ENCODE measurements around the gene ITLN1.

Gene ITLN1

DNA sequence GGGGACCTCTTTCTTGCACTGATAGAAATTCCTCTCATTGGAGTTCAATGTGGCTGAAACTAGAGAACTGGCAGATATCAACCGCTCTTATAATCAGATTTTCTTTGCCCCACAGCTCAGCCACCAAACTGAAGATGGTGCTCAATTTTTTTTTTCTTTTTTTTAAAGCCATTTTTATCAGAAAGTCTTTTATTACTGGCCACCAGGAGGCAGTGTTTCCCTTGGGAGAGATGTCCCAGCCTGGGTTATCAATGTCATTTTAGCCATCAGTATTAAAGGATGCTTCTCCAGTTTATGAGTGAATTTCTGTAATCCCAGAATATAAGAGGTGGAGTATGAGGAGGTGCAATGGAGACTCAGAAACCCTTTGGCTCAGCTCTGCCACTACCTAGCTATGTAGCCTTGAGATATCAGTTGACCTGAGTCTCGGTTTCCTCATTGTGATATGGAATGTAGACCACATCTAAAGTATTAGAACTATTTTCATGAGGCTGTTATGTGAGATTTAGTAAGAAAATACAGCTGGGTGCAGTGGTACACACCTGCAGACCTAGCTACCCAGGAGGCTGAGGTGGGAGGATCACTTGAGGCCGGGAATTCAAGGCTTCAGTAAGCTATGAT lies 49.9 kb downstream of the ITLN1 start:
- Mint-ChIP-seq H3K27me3 (no peaks in the 10 kb centered on the region), H3K9me3 (no peaks in the 10 kb centered on the region), H3K36me3 (ENCODE audit: low read depth) (no peaks in the 10 kb centered on the region), H3K27ac (no peak overlapping the region), H3K4me1 (ENCODE audit: low read depth) (peaks cover 62% of the 10 kb centered on the region), H3K4me3 (no peak overlapping the region)
- DNase-seq, result no peak

DNA sequence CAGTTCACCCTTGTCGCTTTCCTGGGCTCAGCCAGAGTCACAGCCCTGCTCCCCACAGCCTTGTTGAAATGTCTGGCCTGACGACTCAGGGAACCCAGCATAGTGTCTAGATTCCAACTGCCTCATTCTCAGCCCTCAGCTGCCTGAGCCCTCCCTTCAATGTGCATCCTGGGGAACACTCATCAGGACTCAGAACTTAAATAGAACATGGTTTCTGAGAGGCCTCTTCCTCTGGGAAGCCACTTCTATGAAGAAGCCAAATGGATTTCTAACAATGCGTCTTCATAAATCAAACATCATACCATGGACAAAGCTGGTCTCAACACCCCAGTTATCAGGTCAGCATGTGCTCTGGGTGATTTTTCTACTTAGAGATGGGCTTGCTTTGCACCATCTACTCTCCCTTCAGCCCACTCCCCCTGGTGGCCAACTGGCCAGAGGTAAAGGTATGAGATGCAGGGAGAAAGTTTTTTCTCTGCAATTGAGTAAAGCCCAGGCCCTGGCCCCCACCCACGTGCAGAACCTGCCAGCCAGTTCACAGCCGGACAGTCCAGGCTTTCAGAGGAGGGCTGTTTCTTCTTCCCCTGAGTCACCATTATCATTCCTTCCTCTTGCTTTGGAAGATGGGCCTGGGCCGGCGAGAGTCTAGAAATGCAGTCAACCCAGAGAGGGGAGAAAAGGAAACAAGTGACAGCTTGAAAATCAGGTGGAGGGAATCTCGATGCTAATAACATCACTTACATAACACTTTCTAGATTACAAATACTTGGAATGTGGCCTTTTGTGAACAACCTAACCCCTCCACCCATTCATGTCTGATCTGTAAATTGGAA lies 54.4 kb downstream of the ITLN1 start:
- Mint-ChIP-seq H3K27me3 (no peaks in the 10 kb centered on the region), H3K4me3 (no peak overlapping the region), H3K27ac (peak overlapping the region; percentile 60), H3K9me3 (no peaks in the 10 kb centered on the region), H3K36me3 (ENCODE audit: low read depth) (peaks cover 9% of the 10 kb centered on the region), H3K4me1 (ENCODE audit: low read depth) (peaks cover 19% of the 10 kb centered on the region)
- DNase-seq, result peak; percentile 83

DNA sequence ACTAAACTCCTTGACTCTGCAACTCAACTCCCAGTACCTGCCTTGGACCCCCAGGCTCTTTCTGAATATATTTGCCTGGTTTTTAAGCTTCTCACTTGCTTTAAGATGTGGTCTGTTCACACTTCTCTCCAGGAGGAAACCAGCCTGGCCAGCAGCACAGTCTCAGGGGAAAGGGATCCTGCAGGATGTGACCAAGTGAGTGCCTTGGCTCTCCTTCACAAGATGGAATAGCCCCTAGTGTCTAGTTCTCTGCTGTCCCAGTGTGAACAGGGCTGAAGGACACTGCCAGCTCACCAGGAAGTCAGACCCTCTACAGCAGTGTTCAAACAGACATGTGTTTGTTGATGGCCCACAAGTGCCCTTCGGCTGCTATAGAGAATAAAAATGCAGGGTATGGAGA lies 55.2 kb downstream of the ITLN1 start:
- H3K27ac Mint-ChIP-seq, result peak overlapping the region; percentile 46
- no peak overlapping the region for H3K4me3 Mint-ChIP-seq
- peaks cover 9% of the 10 kb centered on the region for H3K36me3 Mint-ChIP-seq (ENCODE audit: low read depth)
- no peaks in the 10 kb centered on the region for H3K9me3 Mint-ChIP-seq
- H3K27me3 Mint-ChIP-seq, result no peaks in the 10 kb centered on the region
- peaks cover 14% of the 10 kb centered on the region for H3K4me1 Mint-ChIP-seq (ENCODE audit: low read depth)
- no peak for DNase-seq

DNA sequence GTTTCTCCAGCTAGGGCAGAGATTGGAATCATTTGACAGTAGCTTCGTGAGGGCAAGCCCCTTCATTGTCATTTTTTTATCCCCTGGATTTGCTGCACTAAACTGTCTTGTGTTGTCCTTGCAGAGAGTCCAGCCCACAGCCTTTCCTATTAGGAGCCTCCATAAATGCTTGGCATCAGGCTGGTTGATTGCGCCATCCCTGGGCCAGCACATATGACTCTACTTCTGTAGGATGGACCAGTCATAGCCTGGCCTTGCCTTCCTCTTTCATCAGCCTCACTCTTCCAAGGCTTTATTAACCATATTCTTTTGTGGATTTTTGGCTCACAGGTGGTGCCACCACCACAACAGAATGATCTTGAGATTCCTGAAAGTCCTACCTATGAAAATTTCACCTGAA lies 57.6 kb downstream of the ITLN1 start:
- no peak overlapping the region for H3K4me3 Mint-ChIP-seq
- peaks cover 17% of the 10 kb centered on the region for H3K36me3 Mint-ChIP-seq (ENCODE audit: low read depth)
- peaks cover 6% of the 10 kb centered on the region for H3K4me1 Mint-ChIP-seq (ENCODE audit: low read depth)
- DNase-seq, result no peak
- no peaks in the 10 kb centered on the region for H3K9me3 Mint-ChIP-seq
- no peaks in the 10 kb centered on the region for H3K27me3 Mint-ChIP-seq
- no peak overlapping the region for H3K27ac Mint-ChIP-seq

DNA sequence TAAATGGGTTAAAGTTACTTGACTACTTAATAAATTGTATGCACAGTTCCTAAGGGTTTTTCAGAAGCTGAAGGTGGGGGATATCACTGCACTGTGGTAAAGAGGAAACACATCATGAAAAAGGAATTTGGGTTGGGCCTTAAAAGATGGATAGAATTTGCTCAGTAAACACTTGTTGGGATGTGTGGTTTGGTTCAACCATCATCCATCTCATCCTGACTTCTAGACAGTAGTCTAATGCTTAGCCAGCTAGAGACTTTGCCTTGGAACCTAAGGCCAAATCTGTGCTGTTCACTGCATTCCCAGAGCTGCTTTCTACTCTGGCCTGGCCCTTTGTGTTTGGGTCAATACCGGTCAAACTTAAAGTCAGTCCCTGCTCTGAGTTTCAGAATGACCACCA lies 58.4 kb downstream of the ITLN1 start:
- Mint-ChIP-seq H3K4me3 (no peak overlapping the region), H3K36me3 (ENCODE audit: low read depth) (peaks cover 18% of the 10 kb centered on the region), H3K27me3 (no peaks in the 10 kb centered on the region), H3K9me3 (no peaks in the 10 kb centered on the region), H3K27ac (no peak overlapping the region), H3K4me1 (ENCODE audit: low read depth) (peaks cover 6% of the 10 kb centered on the region)
- no peak for DNase-seq

Data from activated T-cell treated with anti-CD3 and anti-CD28 coated beads, Interleukin-2, amount 50 U/mL, for 24 hours (primary cell).